Measurements from ENCODE around the gene SBF2.

GRCh38 chr11:10288881-10289764 is 4.9 kb downstream of the SBF2 start:
- TF ChIP-seq, protein P1, sequence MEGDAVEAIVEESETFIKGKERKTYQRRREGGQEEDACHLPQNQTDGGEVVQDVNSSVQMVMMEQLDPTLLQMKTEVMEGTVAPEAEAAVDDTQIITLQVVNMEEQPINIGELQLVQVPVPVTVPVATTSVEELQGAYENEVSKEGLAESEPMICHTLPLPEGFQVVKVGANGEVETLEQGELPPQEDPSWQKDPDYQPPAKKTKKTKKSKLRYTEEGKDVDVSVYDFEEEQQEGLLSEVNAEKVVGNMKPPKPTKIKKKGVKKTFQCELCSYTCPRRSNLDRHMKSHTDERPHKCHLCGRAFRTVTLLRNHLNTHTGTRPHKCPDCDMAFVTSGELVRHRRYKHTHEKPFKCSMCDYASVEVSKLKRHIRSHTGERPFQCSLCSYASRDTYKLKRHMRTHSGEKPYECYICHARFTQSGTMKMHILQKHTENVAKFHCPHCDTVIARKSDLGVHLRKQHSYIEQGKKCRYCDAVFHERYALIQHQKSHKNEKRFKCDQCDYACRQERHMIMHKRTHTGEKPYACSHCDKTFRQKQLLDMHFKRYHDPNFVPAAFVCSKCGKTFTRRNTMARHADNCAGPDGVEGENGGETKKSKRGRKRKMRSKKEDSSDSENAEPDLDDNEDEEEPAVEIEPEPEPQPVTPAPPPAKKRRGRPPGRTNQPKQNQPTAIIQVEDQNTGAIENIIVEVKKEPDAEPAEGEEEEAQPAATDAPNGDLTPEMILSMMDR (IDR thresholded peaks at IDR 0.05): no peak
- TF ChIP-seq EP300 (IDR thresholded peaks at IDR 0.05) (no peak), POLR2A (IDR thresholded peaks at IDR 0.05) (no peak)
